HepG2 (cell line): ENCODE measurements around the gene CMIP. TPM values are rescaled to one million over a fixed set of nuclear protein-coding genes. Genes with fewer than 3 reads are reported as not detected.

Experiments used
- CENPT ChIP-seq: sonication (generic); formaldehyde crosslinking; IDR thresholded peaks from 2 replicates; pipeline ENCODE4 v1.8.0; 2022; ENCODE audit warnings: low read depth, mild to moderate bottlenecking, moderate library complexity, missing genetic modification reagents
- EED ChIP-seq: sonication (generic); formaldehyde crosslinking; IDR thresholded peaks from 2 replicates; pipeline ENCODE4 v1.5.0; 2020; ENCODE audit warnings: mild to moderate bottlenecking, missing genetic modification reagents
- HNRNPL ChIP-seq: fragments of 200-400 bp; formaldehyde crosslinking; IDR thresholded peaks from 2 replicates; pipeline ENCODE4 v1.6.1; 2017; ENCODE audit warnings: mild to moderate bottlenecking, low read depth, low read length
- KDM3A ChIP-seq: IDR thresholded peaks from 2 replicates; pipeline ENCODE4 v1.6.1; 2018; ENCODE audit warnings: low read depth, missing compliant biosample characterization
- MED1 ChIP-seq: sonication (generic); formaldehyde crosslinking; IDR thresholded peaks from 2 replicates; pipeline ENCODE4 v1.4.0; 2020; ENCODE audit warnings: missing genetic modification reagents
- POLR2AphosphoS5 ChIP-seq: IDR thresholded peaks from 2 replicates; pipeline ENCODE4 v1.6.1; 2012; ENCODE audit warnings: low read depth, low read length
- SRSF9 ChIP-seq: fragments of 200-400 bp; formaldehyde crosslinking; IDR thresholded peaks from 2 replicates; pipeline ENCODE4 v1.6.1; 2018; ENCODE audit warnings: borderline replicate concordance, mild to moderate bottlenecking, low read depth, low read length; ENCODE audit not compliant: insufficient read depth, poor library complexity, severe bottlenecking
- SUZ12 ChIP-seq: fragments of 150-350 bp; IDR thresholded peaks from 2 replicates; pipeline ENCODE4 v1.6.1; 2014; ENCODE audit warnings: low read depth, low read length
- TIGD3 ChIP-seq: sonication (generic); formaldehyde crosslinking; IDR thresholded peaks from 2 replicates; pipeline ENCODE4 v1.5.1; 2020; ENCODE audit warnings: mild to moderate bottlenecking, missing genetic modification reagents, borderline replicate concordance
- ZBTB20 ChIP-seq: sonication (generic); formaldehyde crosslinking; IDR thresholded peaks from 2 replicates; pipeline ENCODE4 v1.8.1; 2023; ENCODE audit warnings: missing genetic modification reagents, low read depth, mild to moderate bottlenecking, borderline replicate concordance
- ZNF674 ChIP-seq: sonication (generic); formaldehyde crosslinking; IDR thresholded peaks from 2 replicates; pipeline ENCODE4 v1.5.0; 2020; ENCODE audit warnings: low read depth, mild to moderate bottlenecking, missing genetic modification reagents
- ZNF710 ChIP-seq: sonication (generic); formaldehyde crosslinking; IDR thresholded peaks from 2 replicates; pipeline ENCODE4 v1.5.0; 2020; ENCODE audit warnings: mild to moderate bottlenecking, missing genetic modification reagents, borderline replicate concordance
- polyA plus RNA-seq, 8 experiments: library from polyadenylated mRNA; depleted of rRNA in 3 of 8; stranded (reverse) in 7 of 8; unstranded in 1 of 8; fragments of >200 nt; fragmentation: Illumina TruSeq in 4 of 8; extraction: Trizol in 4 of 8; gene quantifications; 2 replicates each; pipeline versions ENCODE4 v1.2.1 to v1.2.3, GENCODE V29; 2011 to 2016; ENCODE audit warnings: low read depth in 4 of 8, missing spikeins in 1 of 8, mixed read lengths in 1 of 8; ENCODE audit not compliant: insufficient read depth in 1 of 8
- total RNA-seq, 5 experiments: library from RNA; depleted of rRNA; stranded (reverse); fragments of >200 nt; fragmentation: Illumina TruSeq; extraction: Trizol; gene quantifications; 2 replicates each; pipeline ENCODE4 v1.2.3, GENCODE V29; 2016; ENCODE audit warnings: low read depth in 1 of 5
- TF ChIP-seq, protein P1 (sequence below): sonication (generic); formaldehyde crosslinking; IDR thresholded peaks from 2 replicates; pipeline ENCODE4 v1.5.0; 2020; ENCODE audit warnings: missing genetic modification reagents
- TF ChIP-seq, protein P2 (sequence below): sonication (generic); formaldehyde crosslinking; IDR thresholded peaks from 2 replicates; pipeline ENCODE4 v1.4.0; 2020; ENCODE audit warnings: mild to moderate bottlenecking, missing genetic modification reagents, borderline replicate concordance

CMIP gene
- total and polyA plus RNA-seq, 2 of the 13 experiments (the other 11 are each of a cell fraction or from before 2014, with no cell fraction given) = 10.9 to 18.1 TPM

- peak; percentile 76; the same call in 1 of the 2 replicates for TF ChIP-seq ZNF710 (CRISPR knock-in tag)
- peak; percentile 99 for TF ChIP-seq MED1 (CRISPR knock-in tag)
- no peak for TF ChIP-seq CENPT (CRISPR knock-in tag)
- no peak; the same call in none of the 2 replicates for TF ChIP-seq TIGD3
- TF ChIP-seq POLR2AphosphoS5 = peak; percentile 97
- no peak for TF ChIP-seq SUZ12
- no peak for TF ChIP-seq SRSF9
- TF ChIP-seq ZBTB20 (CRISPR knock-in tag) = peak; percentile 92; the same call in 1 of the 2 replicates
- TF ChIP-seq EED = 0 out of 2 replicates have a peak, but pooled peaks have one; percentile 81
- 0 out of 2 replicates have a peak, but pooled peaks have one; percentile 23 for TF ChIP-seq ZNF674 (CRISPR knock-in tag)
- TF ChIP-seq, protein P1, sequence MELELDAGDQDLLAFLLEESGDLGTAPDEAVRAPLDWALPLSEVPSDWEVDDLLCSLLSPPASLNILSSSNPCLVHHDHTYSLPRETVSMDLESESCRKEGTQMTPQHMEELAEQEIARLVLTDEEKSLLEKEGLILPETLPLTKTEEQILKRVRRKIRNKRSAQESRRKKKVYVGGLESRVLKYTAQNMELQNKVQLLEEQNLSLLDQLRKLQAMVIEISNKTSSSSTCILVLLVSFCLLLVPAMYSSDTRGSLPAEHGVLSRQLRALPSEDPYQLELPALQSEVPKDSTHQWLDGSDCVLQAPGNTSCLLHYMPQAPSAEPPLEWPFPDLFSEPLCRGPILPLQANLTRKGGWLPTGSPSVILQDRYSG (CRISPR knock-in tag) = no peak
- peak; percentile 90 for TF ChIP-seq HNRNPL
- TF ChIP-seq, protein P2, sequence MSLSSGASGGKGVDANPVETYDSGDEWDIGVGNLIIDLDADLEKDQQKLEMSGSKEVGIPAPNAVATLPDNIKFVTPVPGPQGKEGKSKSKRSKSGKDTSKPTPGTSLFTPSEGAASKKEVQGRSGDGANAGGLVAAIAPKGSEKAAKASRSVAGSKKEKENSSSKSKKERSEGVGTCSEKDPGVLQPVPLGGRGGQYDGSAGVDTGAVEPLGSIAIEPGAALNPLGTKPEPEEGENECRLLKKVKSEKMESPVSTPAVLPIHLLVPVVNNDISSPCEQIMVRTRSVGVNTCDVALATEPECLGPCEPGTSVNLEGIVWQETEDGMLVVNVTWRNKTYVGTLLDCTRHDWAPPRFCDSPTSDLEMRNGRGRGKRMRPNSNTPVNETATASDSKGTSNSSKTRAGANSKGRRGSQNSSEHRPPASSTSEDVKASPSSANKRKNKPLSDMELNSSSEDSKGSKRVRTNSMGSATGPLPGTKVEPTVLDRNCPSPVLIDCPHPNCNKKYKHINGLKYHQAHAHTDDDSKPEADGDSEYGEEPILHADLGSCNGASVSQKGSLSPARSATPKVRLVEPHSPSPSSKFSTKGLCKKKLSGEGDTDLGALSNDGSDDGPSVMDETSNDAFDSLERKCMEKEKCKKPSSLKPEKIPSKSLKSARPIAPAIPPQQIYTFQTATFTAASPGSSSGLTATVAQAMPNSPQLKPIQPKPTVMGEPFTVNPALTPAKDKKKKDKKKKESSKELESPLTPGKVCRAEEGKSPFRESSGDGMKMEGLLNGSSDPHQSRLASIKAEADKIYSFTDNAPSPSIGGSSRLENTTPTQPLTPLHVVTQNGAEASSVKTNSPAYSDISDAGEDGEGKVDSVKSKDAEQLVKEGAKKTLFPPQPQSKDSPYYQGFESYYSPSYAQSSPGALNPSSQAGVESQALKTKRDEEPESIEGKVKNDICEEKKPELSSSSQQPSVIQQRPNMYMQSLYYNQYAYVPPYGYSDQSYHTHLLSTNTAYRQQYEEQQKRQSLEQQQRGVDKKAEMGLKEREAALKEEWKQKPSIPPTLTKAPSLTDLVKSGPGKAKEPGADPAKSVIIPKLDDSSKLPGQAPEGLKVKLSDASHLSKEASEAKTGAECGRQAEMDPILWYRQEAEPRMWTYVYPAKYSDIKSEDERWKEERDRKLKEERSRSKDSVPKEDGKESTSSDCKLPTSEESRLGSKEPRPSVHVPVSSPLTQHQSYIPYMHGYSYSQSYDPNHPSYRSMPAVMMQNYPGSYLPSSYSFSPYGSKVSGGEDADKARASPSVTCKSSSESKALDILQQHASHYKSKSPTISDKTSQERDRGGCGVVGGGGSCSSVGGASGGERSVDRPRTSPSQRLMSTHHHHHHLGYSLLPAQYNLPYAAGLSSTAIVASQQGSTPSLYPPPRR (CRISPR knock-in tag) = peak; percentile 96
- no peak; the same call in none of the 2 replicates for TF ChIP-seq KDM3A (CRISPR knock-in tag)
Measured at GRCh38 chr16:81448154-81449131, 3.8 kb downstream of the CMIP start (continued).
